ENCODE measurements around the gene MAGEB10.
"Not testable (repeated sequence)": the region's sequence is repeated elsewhere in the genome, so short reads cannot be mapped to it uniquely, and the experiment has no call there.

The MAGEB10 gene, protein sequence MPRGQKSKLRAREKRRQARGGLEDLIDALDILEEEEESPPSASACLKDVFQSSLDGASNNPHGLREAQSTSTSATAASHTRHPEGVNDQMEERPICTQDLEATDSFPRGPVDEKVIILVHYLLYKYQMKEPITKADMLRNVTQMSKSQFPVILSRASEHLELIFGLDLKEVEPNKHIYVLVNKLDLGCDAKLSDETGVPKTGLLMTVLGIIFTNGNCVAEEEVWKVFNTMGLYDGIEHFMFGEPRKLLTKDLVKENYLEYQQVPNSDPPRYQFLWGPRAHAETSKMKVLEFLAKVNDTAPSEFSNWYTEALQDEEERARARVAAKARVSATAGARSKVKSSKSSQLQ

DNA sequence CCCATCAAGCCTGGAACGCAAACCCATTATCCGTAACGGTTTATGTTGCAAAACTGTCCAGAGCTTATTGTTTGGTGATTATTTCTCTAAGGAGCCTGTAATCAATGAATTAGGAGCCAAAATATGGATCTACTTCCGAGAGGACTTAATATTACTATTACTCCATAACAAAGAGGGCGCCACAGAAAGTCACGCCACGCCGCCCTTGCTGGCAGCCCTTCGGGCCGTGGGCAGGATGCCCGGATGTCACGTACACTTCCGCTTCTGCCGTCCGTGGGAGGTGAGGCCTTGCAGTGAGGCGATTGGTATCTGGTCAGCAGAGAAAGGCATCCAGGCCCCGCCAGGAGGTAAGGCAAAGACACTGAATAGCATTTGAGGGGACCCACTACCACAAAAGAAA, at the start of gene MAGEB10:
Gene MAGEB10, plus strand, starts transcription at position 301 of the 400 bp plus-strand sequence. CDS start 13,317 bp downstream, outside the sequence.
- no peak for DNase-seq (ENCODE audit: low spot score)

DNA sequence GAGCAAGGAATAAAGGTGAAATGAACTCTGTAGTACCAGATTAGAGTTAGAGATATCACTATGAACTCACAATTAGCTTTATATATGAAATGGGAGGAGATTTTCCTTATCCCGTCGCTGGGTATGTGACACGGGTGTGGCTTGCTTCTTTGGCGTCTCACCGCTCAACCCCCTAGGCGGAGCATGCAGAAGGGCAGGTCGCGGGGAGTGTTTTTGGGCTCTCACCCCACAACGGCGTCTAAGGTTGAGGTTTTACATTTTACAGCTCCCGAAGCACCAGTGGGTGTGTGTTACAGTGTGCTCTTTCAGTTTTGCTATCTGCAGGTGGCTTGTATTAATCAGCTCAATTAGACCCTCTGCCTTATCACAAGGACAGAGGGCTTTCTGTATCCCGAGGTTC, 42.1 kb upstream of the MAGEB10 start:
- DNase-seq (ENCODE audit: low spot score): no peak

DNA sequence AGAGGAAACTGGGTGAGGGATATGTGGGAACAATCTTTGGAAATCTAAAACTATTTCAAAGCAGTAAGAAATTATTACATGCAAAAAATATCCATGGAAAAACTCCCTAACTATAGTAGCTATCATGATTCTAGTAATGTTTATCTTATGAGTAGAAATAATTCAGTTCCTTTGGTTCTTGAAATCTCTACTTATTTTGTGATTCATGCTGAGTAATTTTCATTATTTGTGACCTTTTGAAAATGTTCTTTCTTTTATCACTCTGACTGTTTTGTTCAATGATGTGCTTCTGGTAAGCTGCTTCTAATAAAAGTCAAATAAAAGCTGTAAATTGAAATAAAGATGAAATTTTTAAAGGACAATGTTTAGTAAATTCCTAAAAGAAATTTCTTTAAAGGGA, 40.4 kb upstream of the MAGEB10 start:
- no peak for DNase-seq (ENCODE audit: low spot score)

DNA sequence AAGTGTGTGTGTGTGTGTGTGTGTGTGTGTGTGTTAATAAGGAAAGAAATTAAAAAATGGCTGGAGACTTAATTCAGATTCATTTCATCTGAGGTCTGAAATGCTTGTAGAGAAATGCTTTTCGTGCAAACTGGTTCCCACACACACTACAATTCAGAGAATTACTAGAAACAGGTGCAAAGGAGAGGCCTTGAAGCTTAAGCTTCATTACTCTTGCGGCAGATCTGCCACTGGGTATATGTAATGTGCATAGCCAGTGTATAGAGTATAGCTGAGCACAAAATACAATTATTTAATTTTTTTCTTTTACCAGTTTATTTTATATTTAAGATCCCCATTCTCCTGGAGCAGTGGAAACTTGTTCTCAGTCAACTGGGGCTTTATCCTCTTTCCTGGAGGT, 31.8 kb upstream of the MAGEB10 start:
- no peak for DNase-seq (ENCODE audit: low spot score)

DNA sequence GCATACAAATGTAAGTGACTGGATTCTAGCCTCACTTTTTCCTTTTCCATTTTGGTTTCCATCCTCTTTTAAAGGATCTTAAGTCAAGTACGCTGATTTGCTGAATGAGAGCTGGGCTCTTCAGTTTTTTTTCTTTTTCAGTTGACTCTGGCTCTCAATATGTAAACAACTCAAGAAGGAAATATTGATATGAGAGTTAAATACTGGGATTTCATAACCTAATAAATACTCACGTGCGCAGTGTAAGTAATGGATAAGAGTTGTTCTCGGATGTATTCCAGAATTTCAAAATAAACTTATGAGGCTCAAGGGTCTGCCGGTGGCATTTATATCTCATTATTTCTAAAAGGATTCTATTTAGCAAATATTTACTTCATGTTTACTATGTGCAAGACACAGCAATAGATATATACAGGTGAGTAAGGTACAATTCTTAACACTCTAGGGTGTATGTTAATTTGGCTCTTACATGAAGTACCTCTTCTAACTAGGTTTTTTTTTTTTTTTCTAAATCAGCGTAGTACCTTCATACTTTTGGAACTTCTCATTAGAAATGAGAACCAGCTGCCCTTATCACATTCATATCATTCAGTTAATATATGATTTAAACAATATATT, 11.0 kb upstream of the MAGEB10 start:
- DNase-seq (ENCODE audit: low spot score): no peak

DNA sequence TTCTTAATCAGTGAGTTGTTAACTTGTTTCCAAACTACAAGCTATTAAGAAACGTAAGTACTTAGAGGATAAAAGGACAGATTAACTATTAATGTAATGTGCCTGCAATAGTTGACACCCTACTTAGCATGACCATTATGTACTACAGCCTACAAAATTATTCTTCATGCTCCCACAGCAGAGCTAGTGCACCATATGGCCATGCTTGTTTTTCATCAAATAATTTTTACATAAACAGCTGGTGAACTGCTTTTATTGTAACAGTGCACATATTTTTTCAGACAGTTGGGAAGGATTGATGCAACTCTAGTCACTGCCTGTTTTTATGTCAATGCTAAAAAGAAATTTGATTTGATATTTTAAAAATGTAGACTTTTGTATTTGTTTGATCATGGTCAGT, 10.2 kb upstream of the MAGEB10 start:
- no peak for DNase-seq (ENCODE audit: low spot score)

DNA sequence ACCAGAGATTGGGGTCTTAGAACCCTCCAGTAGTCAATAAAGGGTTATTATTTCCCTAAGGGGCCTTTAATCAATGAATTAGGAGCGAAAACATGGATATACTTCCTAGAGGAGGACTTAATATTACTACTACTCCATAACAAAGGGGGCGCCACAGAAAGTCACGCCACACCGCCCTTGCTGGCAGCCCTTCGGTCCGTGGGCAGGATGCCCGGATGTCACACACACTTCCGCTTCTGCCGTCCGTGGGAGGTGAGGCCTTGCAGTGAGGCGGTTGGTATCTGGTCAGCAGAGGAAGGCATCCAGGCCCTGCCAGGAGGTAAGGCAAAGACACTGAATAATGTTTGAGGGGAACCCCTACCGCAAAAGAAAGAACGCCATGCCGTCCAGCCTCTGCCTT, 436 bp downstream of the MAGEB10 start:
- DNase-seq (ENCODE audit: low spot score): no peak

DNA sequence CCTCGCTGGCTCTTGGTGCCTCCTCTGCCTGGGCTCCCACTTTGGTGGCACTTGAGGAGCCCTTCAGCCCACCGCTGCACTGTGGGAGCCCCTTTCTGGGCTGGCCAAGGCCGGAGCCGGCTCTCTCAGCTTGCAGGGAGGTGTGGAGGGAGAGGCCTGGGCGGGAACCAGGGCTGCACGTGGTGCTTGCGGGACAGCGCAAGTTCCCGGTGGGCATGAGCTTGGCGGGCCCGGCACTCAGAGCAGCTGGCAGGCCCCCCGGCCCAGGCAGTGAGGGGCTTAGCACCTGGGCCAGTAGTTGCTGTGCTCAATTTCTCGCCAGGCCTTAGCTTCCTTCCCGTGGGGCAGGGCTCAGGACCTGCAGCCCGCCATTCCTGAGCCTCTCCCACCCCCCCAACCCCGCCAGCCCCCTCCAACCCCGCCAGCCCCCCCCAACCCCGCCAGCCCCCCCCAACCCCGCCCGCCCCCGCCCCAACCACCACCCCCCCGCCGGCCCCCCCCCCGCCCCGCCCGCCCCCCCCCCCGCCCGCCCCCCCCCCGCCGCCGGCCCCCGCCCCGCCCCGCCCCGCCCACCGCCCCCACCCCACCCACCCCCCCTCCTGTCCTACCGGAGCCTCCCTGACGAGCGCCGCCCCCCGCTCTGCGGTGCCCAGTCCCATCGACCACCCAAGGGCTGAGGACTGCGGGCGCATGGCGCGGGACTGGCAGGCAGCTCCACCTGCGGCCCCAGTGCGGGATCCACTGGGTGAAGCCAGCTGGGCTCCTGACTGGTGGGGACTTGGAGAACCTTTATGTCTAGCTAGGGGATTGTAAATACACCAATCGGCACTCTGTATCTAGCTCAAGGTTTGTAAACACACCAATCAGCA, 1.4 kb downstream of the MAGEB10 start:
- not testable (repeated sequence) for DNase-seq (ENCODE audit: low spot score)

DNA sequence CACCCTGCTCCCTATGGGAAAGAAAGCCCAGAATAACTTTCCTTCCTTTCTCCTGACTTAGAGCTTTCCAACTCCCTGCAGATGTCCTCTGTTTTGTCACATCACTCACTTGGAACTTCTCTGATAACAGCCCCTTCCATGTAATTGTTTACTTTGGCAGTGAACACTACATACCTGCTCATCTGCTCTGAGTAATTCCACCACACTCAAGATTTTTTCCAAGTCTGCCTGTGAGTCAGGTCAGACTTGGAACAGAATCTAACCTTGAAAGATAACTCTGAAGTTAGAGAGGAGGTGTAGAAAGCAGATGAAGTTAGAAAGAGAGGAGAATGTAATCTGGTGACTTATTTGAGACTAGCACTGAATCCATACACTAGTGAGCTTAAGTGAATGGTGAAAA, 7.4 kb downstream of the MAGEB10 start:
- DNase-seq (ENCODE audit: low spot score): no peak

DNA sequence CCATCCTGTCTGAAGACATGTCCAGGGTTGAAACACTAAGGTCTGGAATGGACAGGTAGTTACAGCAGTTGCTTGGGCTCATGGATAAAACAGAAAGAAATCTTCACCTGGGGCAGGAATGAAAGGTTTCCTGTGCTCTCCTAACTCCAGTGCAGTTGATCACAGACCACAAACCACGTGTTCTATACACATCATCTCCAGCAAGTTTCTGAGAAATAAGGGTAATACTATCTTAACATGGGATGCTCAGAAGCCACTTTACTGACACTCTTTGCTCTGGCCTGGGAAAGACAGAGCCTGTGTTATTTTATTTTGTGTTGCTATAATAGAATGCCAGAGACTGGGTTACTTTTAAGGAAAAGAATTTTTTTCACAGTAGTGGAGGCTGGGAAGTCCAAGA, 16.0 kb downstream of the MAGEB10 start:
- no peak for DNase-seq (ENCODE audit: low spot score)

DNA sequence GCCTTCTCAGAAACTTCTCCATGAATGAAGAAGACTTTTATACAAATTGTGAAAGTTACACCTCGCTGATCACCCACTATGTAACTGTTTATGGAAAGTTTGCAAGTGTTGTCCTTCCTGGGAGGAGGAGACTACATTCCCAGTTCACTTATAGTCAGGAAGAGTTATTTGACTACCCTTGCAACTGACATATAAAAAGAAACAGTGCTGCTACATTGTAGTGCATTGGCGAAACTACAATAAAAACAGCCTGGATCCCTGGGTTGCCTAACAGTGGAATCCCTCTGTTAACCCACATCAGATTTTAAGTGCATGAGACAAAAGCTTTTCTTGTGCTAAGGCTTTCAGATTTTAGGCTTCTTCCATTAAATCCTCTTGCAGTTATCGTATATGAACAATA, 30.4 kb downstream of the MAGEB10 start:
- DNase-seq (ENCODE audit: low spot score): no peak

DNA sequence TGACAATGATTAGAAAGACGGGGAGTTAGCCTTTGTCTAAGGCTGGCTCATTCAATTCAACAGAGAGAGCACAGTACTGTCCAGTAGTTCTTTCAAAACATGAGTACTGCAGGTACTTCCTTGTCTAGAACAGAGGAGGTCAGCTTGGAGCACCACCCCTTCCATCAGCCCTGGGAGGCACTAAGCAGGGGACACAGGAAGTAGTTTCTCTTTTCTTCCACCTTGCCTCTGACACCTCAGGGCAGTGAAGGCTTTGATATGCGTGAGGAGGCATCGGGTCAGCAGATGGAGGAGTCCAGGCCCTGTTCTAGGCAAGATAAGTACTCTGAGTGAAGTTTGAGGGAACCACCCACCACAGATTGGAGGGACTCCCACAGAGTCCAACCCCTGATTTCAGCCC, 33.1 kb downstream of the MAGEB10 start:
- no peak for DNase-seq (ENCODE audit: low spot score)

DNA sequence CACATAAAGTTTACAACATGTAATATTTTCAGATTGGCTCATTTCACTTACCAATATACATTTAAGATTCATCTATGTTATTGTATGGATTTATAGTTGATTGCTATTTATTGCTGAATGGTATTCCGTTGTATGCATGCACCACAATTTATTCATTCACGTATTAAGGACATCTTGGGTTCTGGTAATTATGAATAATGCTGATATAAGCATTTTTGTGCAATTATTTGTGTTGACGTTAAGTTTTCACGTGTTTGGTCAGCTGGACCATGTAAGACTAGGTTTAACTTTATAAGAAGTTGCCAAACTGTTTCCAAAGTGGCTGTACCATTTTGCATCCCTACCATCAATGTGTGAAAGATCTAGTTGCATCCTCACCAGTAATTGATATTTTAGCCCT, 35.1 kb downstream of the MAGEB10 start:
- no peak for DNase-seq (ENCODE audit: low spot score)

DNA sequence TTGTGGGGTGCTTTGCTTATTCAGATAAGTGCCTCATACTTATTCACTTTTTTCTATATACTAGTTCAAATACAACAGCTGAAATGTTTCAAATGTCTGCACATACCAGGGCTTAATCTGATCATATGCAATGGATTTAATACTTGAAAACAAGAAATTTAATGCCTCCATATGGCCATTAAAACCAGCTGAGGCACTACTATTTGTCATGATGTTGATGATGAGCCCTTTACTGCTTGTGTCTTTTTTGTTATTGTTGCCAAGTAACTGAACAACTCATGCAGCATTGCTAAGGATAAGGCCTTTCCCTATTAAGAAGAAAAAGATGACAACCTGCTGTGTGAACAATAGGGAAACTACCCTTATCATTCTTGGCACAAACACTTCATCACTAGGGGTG, 52.5 kb downstream of the MAGEB10 start:
- no peak for DNase-seq (ENCODE audit: low spot score)

DNA sequence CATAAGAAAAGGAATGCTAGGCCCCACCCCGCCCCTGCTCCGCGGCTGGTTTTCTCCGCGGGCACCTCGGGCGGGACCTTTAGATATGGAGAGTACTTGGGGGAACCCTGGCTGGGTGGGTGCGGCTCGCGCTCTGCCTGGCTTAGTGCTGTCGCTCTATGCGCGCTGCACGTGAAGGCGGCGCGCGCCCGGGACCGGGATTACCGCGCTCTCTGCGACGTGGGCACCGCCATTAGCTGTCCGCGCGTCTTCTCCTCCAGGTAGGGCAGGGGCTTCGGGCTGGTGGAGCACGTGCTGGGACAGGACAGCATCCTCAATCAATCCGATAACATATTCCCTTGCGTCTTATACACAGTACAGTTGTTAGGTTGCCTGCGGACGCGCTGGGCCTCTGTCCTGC, 56.0 kb downstream of the MAGEB10 start:
- no peak for DNase-seq (ENCODE audit: low spot score)

Measured in left forelimb (tissue), 1 donor.